BE2C (cell line): ENCODE results near the gene DENND4C.

ENCODE experiments used
- DNase-seq: peaks from one replicate; pipeline ENCODE4 v3.0.0-alpha.2; 2020
- H3K27me3 ChIP-seq: fragments of 250-450 bp; sonication (Bioruptor Pico); 2 replicates; pipeline ENCODE4 v1.5.1; 2020; ENCODE audit warnings: mild to moderate bottlenecking
- H3K36me3 ChIP-seq: fragments of 250-450 bp; sonication (Bioruptor Pico); 2 replicates; pipeline ENCODE4 v1.5.1; 2020; ENCODE audit warnings: mild to moderate bottlenecking
- H3K4me1 ChIP-seq: fragments of 250-450 bp; sonication (Bioruptor Pico); 2 replicates; pipeline ENCODE4 v1.5.1; 2020
- H3K4me3 ChIP-seq: 2 replicates; pipeline ENCODE4 v1.5.1; 2011; ENCODE audit warnings: low read depth, low read length
- H3K9me3 ChIP-seq: fragments of 250-450 bp; sonication (Bioruptor Pico); 2 replicates; pipeline ENCODE4 v1.5.1; 2020
- TF ChIP-seq, protein P1 (sequence below): IDR thresholded peaks from 2 replicates; pipeline ENCODE4 v1.5.1; 2012; ENCODE audit warnings: mild to moderate bottlenecking, low read depth, low read length

The DENND4C gene

DNA sequence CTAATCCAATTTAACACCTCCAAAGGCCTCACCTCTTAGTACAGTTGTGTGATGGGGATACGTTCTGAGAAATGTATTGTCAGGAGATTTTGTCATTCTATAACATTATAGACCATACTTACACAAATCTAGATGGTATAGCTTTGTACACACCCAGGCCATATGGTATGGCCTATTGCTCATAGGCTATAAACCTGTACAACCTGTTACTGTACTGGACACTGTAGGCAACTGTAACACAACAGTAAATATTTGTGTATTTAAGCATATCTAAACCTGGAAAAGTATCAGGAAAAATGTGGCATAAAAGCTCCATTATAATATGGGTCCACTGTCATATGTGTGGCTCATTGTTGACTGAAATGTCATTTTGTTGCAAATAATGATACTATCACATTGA is 190.4 kb downstream of the DENND4C start:
- H3K4me1 ChIP-seq = no peaks in the 10 kb centered on the region
- no peaks in the 10 kb centered on the region for H3K27me3 ChIP-seq
- H3K36me3 ChIP-seq = no peaks in the 10 kb centered on the region
- TF ChIP-seq, protein P1, sequence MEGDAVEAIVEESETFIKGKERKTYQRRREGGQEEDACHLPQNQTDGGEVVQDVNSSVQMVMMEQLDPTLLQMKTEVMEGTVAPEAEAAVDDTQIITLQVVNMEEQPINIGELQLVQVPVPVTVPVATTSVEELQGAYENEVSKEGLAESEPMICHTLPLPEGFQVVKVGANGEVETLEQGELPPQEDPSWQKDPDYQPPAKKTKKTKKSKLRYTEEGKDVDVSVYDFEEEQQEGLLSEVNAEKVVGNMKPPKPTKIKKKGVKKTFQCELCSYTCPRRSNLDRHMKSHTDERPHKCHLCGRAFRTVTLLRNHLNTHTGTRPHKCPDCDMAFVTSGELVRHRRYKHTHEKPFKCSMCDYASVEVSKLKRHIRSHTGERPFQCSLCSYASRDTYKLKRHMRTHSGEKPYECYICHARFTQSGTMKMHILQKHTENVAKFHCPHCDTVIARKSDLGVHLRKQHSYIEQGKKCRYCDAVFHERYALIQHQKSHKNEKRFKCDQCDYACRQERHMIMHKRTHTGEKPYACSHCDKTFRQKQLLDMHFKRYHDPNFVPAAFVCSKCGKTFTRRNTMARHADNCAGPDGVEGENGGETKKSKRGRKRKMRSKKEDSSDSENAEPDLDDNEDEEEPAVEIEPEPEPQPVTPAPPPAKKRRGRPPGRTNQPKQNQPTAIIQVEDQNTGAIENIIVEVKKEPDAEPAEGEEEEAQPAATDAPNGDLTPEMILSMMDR = no peak
- H3K4me3 ChIP-seq = no peak overlapping the region
- H3K9me3 ChIP-seq = no peaks in the 10 kb centered on the region
- DNase-seq = no peak
